A172 (cell line): ENCODE measurements around the gene OR6N2. TPM values are rescaled to one million over a fixed set of nuclear protein-coding genes. Genes with fewer than 3 reads are reported as not detected.

Experiments used
- DNase-seq: peaks from one replicate; pipeline ENCODE4 v3.0.0-alpha.2; 2015; ENCODE audit warnings: low spot score
- total RNA-seq: library from RNA; depleted of rRNA; stranded (reverse); fragments of >200 nt; shearing (Covaris generic); gene quantifications from 2 replicates; pipeline ENCODE4 v1.2.3, GENCODE V29; 2014; rRNA removed

OR6N2 gene
- total RNA-seq: not detected in 2 replicates

DNA sequence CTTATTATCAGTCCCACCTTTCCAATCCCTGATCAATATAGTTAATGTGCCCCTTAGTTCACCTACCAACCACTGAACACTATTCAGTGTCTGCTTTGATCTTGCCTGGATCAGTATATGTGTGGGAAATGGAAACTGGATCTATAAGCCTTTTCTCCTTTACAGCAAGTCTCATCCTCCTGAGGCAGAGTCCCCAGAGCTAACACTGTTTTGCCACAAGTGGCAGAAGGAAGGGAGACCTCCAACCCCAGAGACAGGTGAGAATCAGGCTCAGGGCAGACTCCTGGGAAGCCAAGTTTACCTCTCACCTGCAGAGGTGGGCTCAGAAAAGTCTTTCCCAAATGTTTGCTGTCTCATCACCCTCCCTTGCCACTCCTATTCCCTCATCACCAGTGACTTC, at the start of gene OR6N2:
Gene OR6N2 (minus strand): TSS at position 101 of the 400 bp plus-strand sequence. CDS start 3,569 bp downstream, outside the sequence.
- DNase-seq: no peak

DNA sequence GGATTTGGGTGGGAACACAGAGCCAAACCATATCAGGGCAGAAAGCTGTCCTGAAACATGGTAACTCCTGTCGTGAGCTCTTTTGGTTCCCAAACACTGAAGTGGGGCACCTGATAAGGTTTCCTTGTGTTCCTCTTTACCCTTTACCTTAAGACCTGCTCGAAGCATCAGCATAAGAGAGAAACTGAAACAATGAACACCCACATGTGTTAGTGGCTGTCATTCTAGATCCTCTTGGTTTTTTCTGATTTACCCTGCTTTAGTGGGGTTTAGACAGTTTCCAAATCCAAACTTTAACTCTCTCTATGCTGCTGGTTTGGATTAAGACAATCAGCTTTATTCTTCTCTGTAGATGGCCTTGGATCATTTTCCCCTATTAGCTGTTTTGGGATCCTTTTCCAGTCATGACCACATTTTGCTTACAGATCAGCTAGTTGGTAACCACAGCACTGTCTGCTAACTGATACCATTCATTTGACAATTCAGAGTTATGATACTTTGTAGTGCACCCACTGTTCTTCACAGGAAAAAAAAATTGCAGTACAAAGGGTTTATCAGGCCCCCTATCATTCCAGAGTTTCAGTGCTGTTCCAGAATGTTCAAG, 49.2 kb upstream of the OR6N2 start:
- no peak for DNase-seq

DNA sequence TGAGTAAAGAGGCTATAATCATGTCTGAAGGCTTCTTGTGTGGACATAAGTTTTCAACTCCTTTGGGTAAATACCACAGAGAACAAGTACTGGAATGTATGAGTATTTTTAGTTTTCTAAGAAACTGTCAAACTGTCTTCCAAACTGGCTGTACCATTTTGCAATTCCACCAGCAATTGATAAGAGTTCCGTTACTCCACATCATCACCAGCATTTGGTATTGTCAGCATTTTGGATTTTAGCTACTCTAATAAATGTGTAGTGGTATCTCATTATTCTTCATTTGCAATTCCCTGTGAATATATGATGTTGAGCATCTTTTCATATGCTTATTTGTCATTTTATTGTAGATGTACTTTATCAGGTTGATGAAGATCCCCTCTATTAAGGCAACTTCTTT, 40.7 kb upstream of the OR6N2 start:
- no peak for DNase-seq

- peak; percentile 42 for DNase-seq
Measured at GRCh38 chr1:158819461-158820443, 38.7 kb upstream of the OR6N2 start.

DNA sequence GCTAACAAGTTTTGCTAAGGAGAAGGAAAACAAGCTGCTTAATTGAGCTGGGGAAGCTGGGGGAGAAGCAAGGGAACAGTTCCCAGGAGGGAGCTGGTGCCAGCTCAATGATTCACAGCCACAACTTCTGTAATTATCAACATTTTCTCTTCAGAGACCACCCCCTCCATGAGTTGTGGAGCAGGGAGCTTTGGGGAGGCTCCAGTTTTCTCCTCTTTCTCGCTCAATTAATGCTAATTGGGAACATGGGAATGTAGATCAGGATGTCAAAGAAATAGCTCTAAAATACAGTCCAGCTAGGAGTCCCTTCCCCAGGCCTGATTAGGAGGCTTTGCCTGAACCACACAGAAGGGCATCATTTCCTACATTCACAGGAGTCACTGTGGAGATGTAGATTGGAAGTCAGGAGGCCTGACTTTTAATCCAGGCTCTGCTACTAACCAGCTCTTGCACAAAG, 38.0 kb upstream of the OR6N2 start:
- peak; percentile 8 for DNase-seq

DNA sequence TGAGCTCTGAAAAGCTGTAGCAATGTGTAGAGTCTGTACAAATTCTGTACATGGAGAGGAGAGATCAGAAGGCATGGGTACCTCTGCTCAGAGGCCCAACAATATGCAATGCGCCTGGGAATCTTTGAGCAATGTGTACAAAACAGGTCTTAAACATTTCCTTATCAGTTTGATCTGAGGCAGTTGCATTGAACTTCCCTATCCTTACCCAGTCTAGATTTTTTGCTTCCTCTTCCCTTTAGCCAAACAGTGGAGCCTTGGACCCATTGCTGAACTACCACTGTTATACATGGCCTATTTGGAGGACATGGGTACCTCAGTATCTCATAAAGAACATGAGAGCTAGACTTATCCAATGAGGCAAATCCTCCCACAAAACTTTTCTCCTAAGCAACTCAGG, 37.6 kb upstream of the OR6N2 start:
- DNase-seq: no peak

- no peak for DNase-seq
Measured at GRCh38 chr1:158814970-158815369, 34.0 kb upstream of the OR6N2 start.

DNA sequence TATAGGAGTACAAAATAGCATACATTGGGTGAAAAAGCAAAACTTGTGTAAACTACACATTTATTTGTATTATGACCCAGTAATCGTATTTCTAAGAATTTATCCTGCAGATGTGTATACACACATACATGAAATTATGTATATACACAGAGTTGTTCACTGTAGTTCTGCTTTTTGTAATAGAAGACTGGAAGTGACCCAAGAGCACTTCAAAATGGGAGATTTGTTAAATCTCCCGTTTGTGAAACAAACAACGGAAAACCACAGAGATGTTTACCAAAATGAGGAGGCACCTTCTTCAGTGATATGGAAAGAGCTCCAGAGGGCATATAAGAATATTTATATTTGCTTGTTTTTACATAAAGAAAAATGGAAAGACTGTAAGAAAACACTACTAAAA, 32.2 kb upstream of the OR6N2 start:
- no peak for DNase-seq

DNA sequence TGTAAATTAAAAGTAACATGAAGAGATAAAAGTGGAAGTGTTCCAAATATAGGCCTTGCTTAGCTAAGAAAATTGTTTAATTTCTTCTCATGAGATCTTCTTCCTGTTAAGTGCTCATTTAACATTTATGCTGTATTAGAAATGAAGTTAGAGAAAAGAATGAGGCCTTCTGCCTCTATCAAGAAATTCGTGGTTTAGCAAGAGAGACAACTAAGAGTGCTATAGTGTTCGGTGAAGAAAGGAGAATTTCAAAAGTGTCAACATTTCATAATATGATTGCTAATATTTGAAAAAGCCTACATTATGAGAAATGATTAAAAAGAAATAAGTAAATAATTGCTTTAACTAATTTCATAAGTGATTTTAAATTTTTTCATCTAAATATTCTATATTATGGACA, 31.3 kb upstream of the OR6N2 start:
- no peak for DNase-seq

- DNase-seq: no peak
Measured at GRCh38 chr1:158810311-158810710, 29.3 kb upstream of the OR6N2 start.

- no peak for DNase-seq
Measured at GRCh38 chr1:158809862-158810261, 28.9 kb upstream of the OR6N2 start.

DNA sequence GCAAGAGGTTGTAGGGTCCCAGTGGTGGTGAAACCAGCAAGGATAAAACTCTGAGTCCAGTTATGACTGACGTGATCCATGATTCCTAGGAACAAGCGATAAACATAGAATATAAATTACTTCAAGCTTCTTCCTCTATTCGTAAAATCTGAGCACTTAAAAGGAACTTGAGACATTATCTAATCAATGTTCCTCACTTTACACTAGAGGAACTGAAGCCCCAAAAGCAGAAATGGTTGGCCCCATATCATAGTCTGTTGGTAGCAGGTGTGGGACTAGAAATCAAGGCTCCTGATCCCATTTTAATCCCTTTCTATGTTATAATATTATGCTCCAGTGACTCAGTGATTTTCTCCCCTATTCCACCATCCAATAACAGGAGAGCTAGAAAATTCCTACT, 28.3 kb upstream of the OR6N2 start:
- DNase-seq: no peak

GRCh38 chr1:158806916-158807536, 26.0 kb upstream of the OR6N2 start:
- DNase-seq: no peak

DNA sequence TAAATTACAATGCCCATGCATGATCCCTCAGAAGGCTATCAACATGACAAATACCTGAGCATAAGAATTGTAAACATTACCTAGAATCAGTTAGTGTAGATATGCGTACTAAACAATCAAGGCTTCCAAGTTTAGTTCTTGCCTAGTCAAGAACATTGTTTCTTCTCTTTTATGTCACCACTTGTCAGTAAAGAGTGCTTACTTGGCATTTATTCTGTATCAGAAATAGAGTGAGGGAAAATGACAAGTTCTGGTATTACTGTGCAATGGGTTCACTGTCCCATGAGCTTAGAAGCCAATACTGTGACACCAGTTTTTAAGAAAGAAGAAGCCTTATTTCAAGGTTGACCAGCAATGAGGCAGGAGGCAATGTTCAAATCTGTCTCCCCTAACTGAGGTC, 22.7 kb upstream of the OR6N2 start:
- DNase-seq: no peak

DNA sequence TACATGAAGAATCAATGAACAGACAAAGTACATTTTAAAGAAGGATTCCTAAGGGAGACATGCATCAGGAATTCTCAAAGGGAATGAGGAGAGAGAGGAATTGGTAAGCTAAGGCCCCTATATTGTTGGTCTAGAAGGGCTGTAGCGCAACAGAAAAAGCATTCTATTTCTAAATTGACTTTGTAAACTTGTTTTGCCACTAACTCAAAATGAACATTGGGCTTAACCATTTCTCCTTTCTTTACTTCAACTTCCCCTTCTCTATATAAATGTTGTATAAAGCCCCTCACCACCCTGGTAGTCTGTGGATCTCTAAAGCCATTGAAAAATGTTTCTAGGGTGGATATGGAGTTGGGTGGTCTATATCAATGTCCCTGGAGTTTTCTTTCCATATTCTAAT, 20.4 kb upstream of the OR6N2 start:
- no peak for DNase-seq

DNA sequence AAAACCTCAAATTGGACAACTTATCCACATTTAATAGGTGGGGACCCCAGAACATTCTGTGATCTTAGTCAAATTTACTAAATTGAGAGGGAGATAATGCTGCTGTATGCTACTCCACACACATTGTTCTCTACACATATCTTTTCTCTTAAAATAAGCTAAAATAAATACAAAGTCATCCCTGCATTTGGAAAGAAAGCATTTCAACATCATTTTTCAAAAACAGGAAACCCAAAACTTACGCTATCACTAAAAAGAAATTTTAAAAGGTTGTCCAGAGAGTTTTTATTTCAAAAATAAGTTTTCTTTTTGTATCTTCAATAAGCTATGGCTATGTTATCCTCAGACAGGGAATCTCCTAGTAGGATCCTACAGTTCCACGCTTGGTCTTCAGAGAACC, 19.5 kb upstream of the OR6N2 start:
- DNase-seq: no peak

- no peak for DNase-seq
Measured at GRCh38 chr1:158799689-158800088, 18.7 kb upstream of the OR6N2 start.

DNA sequence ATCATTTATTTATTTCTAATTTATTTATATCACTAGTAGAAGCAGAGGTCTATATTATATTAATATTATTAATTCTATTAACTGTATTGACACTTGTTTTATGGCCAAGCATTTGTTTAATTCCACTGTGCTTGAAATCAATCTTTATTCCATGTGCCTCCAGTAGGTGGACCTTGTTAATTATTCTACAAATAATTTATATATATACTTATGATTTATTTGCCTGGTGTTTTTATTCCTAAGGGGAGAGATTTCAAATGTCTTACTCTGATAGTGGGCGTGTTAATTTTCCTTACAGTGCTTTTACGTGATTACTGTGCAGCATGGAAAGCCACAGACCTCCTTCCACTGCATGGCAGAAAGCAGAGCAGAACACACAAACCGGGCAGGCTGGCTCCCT, 17.5 kb upstream of the OR6N2 start:
- DNase-seq: no peak

DNA sequence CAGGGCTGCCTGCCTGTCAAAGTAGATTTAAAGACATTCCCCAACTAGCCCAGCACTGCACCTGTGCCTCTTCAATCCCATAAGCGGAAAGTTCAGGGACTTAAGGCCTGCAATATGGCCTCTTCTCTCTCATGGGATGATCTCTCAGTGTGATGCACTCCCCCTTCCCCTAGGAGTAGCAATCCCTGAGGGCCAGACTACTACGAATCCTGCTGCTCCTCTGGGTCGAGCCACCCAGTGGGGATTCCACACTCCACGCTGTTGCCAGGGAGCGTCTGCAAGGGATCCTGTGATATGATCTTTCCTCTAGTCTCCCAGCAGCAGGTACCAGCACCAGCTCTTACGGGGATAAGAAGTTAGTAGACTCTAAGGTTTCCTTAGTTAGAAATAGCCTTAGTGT, 13.2 kb upstream of the OR6N2 start:
- no peak for DNase-seq

DNA sequence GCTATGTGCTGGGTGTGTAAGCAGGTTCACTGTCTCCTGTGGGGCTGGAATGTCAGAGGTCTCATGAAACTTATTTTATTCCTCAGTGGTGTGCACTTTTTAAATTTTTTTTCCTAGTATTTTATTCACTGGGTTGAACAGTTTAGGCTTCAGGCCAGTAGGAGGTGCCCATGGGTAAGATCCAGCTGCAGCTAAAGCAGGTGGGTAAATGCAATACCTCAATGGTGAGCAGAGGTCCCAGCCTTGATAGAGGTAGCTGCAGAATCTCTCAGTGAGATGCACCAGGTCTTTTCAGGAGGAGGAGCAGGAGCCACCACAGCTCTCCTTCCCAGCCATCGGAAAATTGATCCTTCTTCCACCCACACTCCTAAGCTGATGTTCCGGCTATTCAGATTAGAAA, 12.6 kb upstream of the OR6N2 start:
- no peak for DNase-seq

GRCh38 chr1:158771950-158772866, 8.8 kb downstream of the OR6N2 start, which contains the start of gene OR6N1:
Gene OR6N1 (minus strand): TSS chr1:158772195. CDS start chr1:158766682, 5,513 bp downstream.
- DNase-seq: no peak
